ENCODE measurements around the gene NRIP1. TPM values are rescaled to one million over a fixed set of nuclear protein-coding genes. Genes with fewer than 3 reads are reported as not detected.

Gene NRIP1
- total RNA-seq, 2 experiments from 2014 or later: 12.0 to 13.8 TPM

- CTCF ChIA-PET: no interaction called here
- H3K4me1 Mint-ChIP-seq: no peaks in the 10 kb centered on the region
- H3K36me3 Mint-ChIP-seq (ENCODE audit: low read depth): peaks cover 15% of the 10 kb centered on the region
- no peak overlapping the region for H3K27ac Mint-ChIP-seq
- H3K4me3 Mint-ChIP-seq: no peak overlapping the region
- POLR2A ChIA-PET: no interaction called here
- no peak for DNase-seq
- peaks cover 7% of the 10 kb centered on the region for H3K9me3 Mint-ChIP-seq
- H3K27me3 Mint-ChIP-seq: no peaks in the 10 kb centered on the region
These were observed 38.4 kb downstream of the NRIP1 start for GRCh38 chr21:15026370-15026769.

GRCh38 chr21:15023776-15024175 lies 41.0 kb downstream of the NRIP1 start:
- Mint-ChIP-seq H3K27ac (no peak overlapping the region), H3K4me1 (peaks cover 10% of the 10 kb centered on the region), H3K9me3 (peaks cover 7% of the 10 kb centered on the region), H3K4me3 (no peak overlapping the region), H3K27me3 (no peaks in the 10 kb centered on the region), H3K36me3 (ENCODE audit: low read depth) (peaks cover 15% of the 10 kb centered on the region)
- ChIA-PET CTCF (interaction anchor here (1.0 kb wide), 1 partner anchor 81 kb away, joined by 3 read pairs; no protein-coding TSS in a partner anchor), POLR2A (no interaction called here)
- DNase-seq: no peak

- Mint-ChIP-seq H3K9me3 (peaks cover 7% of the 10 kb centered on the region), H3K27me3 (no peaks in the 10 kb centered on the region), H3K27ac (no peak overlapping the region), H3K36me3 (ENCODE audit: low read depth) (peaks cover 15% of the 10 kb centered on the region), H3K4me1 (peaks cover 10% of the 10 kb centered on the region), H3K4me3 (no peak overlapping the region)
- CTCF ChIA-PET: no interaction called here
- no peak for DNase-seq
- POLR2A ChIA-PET: no interaction called here
These were observed 42.1 kb downstream of the NRIP1 start for GRCh38 chr21:15022608-15023261.

GRCh38 chr21:15020797-15021196 lies 44.0 kb downstream of the NRIP1 start:
- POLR2A ChIA-PET: no interaction called here
- H3K27me3 Mint-ChIP-seq: no peaks in the 10 kb centered on the region
- CTCF ChIA-PET: no interaction called here
- H3K9me3 Mint-ChIP-seq: peaks cover 7% of the 10 kb centered on the region
- H3K27ac Mint-ChIP-seq: no peak overlapping the region
- DNase-seq: no peak
- H3K36me3 Mint-ChIP-seq (ENCODE audit: low read depth): peaks cover 15% of the 10 kb centered on the region
- peaks cover 10% of the 10 kb centered on the region for H3K4me1 Mint-ChIP-seq
- no peak overlapping the region for H3K4me3 Mint-ChIP-seq

GRCh38 chr21:15018382-15018781 lies 46.4 kb downstream of the NRIP1 start:
- Mint-ChIP-seq H3K36me3 (ENCODE audit: low read depth) (peaks cover 19% of the 10 kb centered on the region), H3K27me3 (no peaks in the 10 kb centered on the region), H3K27ac (no peak overlapping the region), H3K4me3 (no peak overlapping the region), H3K9me3 (peaks cover 7% of the 10 kb centered on the region), H3K4me1 (peaks cover 10% of the 10 kb centered on the region)
- ChIA-PET CTCF (interaction anchor here (0.5 kb wide), 1 partner anchor 844 kb away, joined by 3 read pairs; no protein-coding TSS in a partner anchor), POLR2A (no interaction called here)
- DNase-seq: no peak

- POLR2A ChIA-PET: no interaction called here
- no peaks in the 10 kb centered on the region for H3K9me3 Mint-ChIP-seq
- CTCF ChIA-PET: no interaction called here
- H3K36me3 Mint-ChIP-seq (ENCODE audit: low read depth): peaks cover 6% of the 10 kb centered on the region
- no peak overlapping the region for H3K27ac Mint-ChIP-seq
- no peaks in the 10 kb centered on the region for H3K27me3 Mint-ChIP-seq
- H3K4me1 Mint-ChIP-seq: peaks cover 6% of the 10 kb centered on the region
- H3K4me3 Mint-ChIP-seq: no peak overlapping the region
- DNase-seq: no peak
These were observed 49.0 kb downstream of the NRIP1 start for GRCh38 chr21:15015622-15016471.

- CTCF ChIA-PET: interaction anchor here (0.6 kb wide), 1 partner anchor 21 kb away, joined by 3 read pairs; no protein-coding TSS in a partner anchor
- no peak for DNase-seq
These were observed 50.6 kb downstream of the NRIP1 start for GRCh38 chr21:15014221-15014620.

GRCh38 chr21:15011967-15012366 lies 52.8 kb downstream of the NRIP1 start:
- ChIA-PET POLR2A (no interaction called here), CTCF (interaction anchor here (1.1 kb wide), 1 partner anchor 24 kb away, joined by 4 read pairs; no protein-coding TSS in a partner anchor)
- H3K36me3 Mint-ChIP-seq (ENCODE audit: low read depth): peaks cover 10% of the 10 kb centered on the region
- no peak overlapping the region for H3K4me3 Mint-ChIP-seq
- no peak for DNase-seq
- no peak overlapping the region for H3K27ac Mint-ChIP-seq
- no peaks in the 10 kb centered on the region for H3K9me3 Mint-ChIP-seq
- peaks cover 1% of the 10 kb centered on the region for H3K4me1 Mint-ChIP-seq
- H3K27me3 Mint-ChIP-seq: no peaks in the 10 kb centered on the region

More at GRCh38 chr21:15014221-15014620, 50.6 kb downstream of the NRIP1 start:
- Mint-ChIP-seq H3K27ac (no peak overlapping the region), H3K27me3 (no peaks in the 10 kb centered on the region), H3K9me3 (no peaks in the 10 kb centered on the region), H3K4me1 (no peaks in the 10 kb centered on the region), H3K36me3 (ENCODE audit: low read depth) (peaks cover 8% of the 10 kb centered on the region), H3K4me3 (no peak overlapping the region)
- POLR2A ChIA-PET: interaction anchor here (0.7 kb wide), 1 partner anchor 9 kb away, joined by 3 read pairs; no protein-coding TSS in a partner anchor

- ChIA-PET CTCF (interaction anchor here (1.4 kb wide), 1 partner anchor 48 kb away, joined by 3 read pairs; no protein-coding TSS in a partner anchor), POLR2A (no interaction called here)
- Mint-ChIP-seq H3K4me1 (peaks cover 13% of the 10 kb centered on the region), H3K27me3 (no peaks in the 10 kb centered on the region), H3K4me3 (no peak overlapping the region), H3K9me3 (no peaks in the 10 kb centered on the region), H3K27ac (no peak overlapping the region), H3K36me3 (ENCODE audit: low read depth) (peaks cover 9% of the 10 kb centered on the region)
- no peak for DNase-seq
These were observed 54.2 kb downstream of the NRIP1 start for GRCh38 chr21:15010645-15011044.

GRCh38 chr21:15009837-15010363 lies 54.9 kb downstream of the NRIP1 start:
- H3K4me1 Mint-ChIP-seq: peaks cover 21% of the 10 kb centered on the region
- H3K36me3 Mint-ChIP-seq (ENCODE audit: low read depth): peaks cover 9% of the 10 kb centered on the region
- ChIA-PET POLR2A (no interaction called here), CTCF (interaction anchor here (1.4 kb wide), 1 partner anchor 49 kb away, joined by 3 read pairs; no protein-coding TSS in a partner anchor)
- no peak overlapping the region for H3K27ac Mint-ChIP-seq
- no peak for DNase-seq
- H3K9me3 Mint-ChIP-seq: no peaks in the 10 kb centered on the region
- H3K4me3 Mint-ChIP-seq: no peak overlapping the region
- no peaks in the 10 kb centered on the region for H3K27me3 Mint-ChIP-seq

- Mint-ChIP-seq H3K27me3 (no peaks in the 10 kb centered on the region), H3K4me3 (no peak overlapping the region), H3K4me1 (peaks cover 36% of the 10 kb centered on the region), H3K36me3 (ENCODE audit: low read depth) (peaks cover 9% of the 10 kb centered on the region), H3K27ac (no peak overlapping the region), H3K9me3 (no peaks in the 10 kb centered on the region)
- ChIA-PET CTCF (no interaction called here), POLR2A (no interaction called here)
- no peak for DNase-seq
These were observed 57.0 kb downstream of the NRIP1 start for GRCh38 chr21:15007716-15008296.

- Mint-ChIP-seq H3K27ac (no peak overlapping the region), H3K9me3 (no peaks in the 10 kb centered on the region), H3K27me3 (no peaks in the 10 kb centered on the region), H3K4me1 (peaks cover 39% of the 10 kb centered on the region), H3K36me3 (ENCODE audit: low read depth) (peaks cover 9% of the 10 kb centered on the region), H3K4me3 (no peak overlapping the region)
- ChIA-PET POLR2A (no interaction called here), CTCF (no interaction called here)
- no peak for DNase-seq
These were observed 58.1 kb downstream of the NRIP1 start for GRCh38 chr21:15006594-15007230.
